HEK293 (cell line): ENCODE results near the gene STARD10.

ENCODE experiments used
- CTCF ChIA-PET: fragments of 350-600 bp; formaldehyde crosslinking; extraction: SDS; loops from one replicate; lab custom pipeline; 2021; ENCODE audit warnings: antibody characterized with exemption; lab: Yijun Ruan, JAX
- POLR2A ChIA-PET: fragments of 300-600 bp; formaldehyde crosslinking; extraction: SDS; loops from one replicate; lab custom pipeline; 2020; ENCODE audit warnings: antibody characterized with exemption, inconsistent platforms; lab: Yijun Ruan, JAX
- H3K27ac ChIP-seq: fragments of 200-500 bp; sonication (Bioruptor generic); 2 replicates; pipeline ENCODE4 v1.5.1; 2014; ENCODE audit warnings: low read depth, low read length, control low read depth, inconsistent platforms; ENCODE audit errors: extremely low read depth
- H3K36me3 ChIP-seq, 2 experiments: fragments of 200-500 bp in 1 of 2; sonication (Bioruptor generic) in 1 of 2; 1 replicate in 1 of 2; 2 replicates in 1 of 2; pipeline ENCODE4 v1.5.1; 2014 to 2017; ENCODE audit warnings: inconsistent platforms in 2 of 2, low read length in 2 of 2; ENCODE audit not compliant: control insufficient read depth in 2 of 2, insufficient read depth in 1 of 2
- H3K4me1 ChIP-seq: fragments of 200-500 bp; sonication (Bioruptor generic); 2 replicates; pipeline ENCODE4 v1.5.1; 2014; ENCODE audit warnings: mild to moderate bottlenecking, low read length, inconsistent platforms; ENCODE audit not compliant: control insufficient read depth, insufficient read depth
- H3K4me3 ChIP-seq: 2 replicates; pipeline ENCODE4 v1.5.1; 2011; ENCODE audit warnings: low read depth, mild to moderate bottlenecking, control low read depth, low read length, moderate library complexity
- H3K9me3 ChIP-seq: fragments of 200-500 bp; sonication (Bioruptor generic); 2 replicates; pipeline ENCODE4 v1.5.1; 2014; ENCODE audit warnings: low read depth, low read length, inconsistent platforms; ENCODE audit not compliant: control insufficient read depth, insufficient read depth
- ELK4 ChIP-seq: IDR thresholded peaks from 2 replicates; pipeline ENCODE4 v1.6.1; 2011; ENCODE audit warnings: mild to moderate bottlenecking, low read depth, low read length, borderline replicate concordance
- MEIS1 ChIP-seq: sonication (generic); formaldehyde crosslinking; IDR thresholded peaks from 2 replicates; pipeline ENCODE4 v1.8.1; 2022; ENCODE audit warnings: missing genetic modification reagents, mild to moderate bottlenecking, borderline replicate concordance
- SCRT1 ChIP-seq: fragments of 450-650 bp; formaldehyde crosslinking; IDR thresholded peaks from 2 replicates; pipeline ENCODE4 v1.5.1; 2016; ENCODE audit warnings: missing biosample characterization, missing genetic modification characterization, borderline replicate concordance
- SCRT2 ChIP-seq: fragments of 450-650 bp; formaldehyde crosslinking; IDR thresholded peaks from 2 replicates; pipeline ENCODE4 v1.5.1; 2016; ENCODE audit warnings: missing biosample characterization, missing genetic modification characterization
- ZBTB17 ChIP-seq: fragments of 450-650 bp; formaldehyde crosslinking; IDR thresholded peaks from 2 replicates; pipeline ENCODE4 v1.5.1; 2016; ENCODE audit warnings: missing biosample characterization, missing genetic modification characterization
- ZBTB21 ChIP-seq: fragments of 450-650 bp; formaldehyde crosslinking; IDR thresholded peaks from 2 replicates; pipeline ENCODE4 v1.5.1; 2017; ENCODE audit warnings: missing biosample characterization, missing genetic modification characterization
- ZBTB44 ChIP-seq: fragments of 450-650 bp; IDR thresholded peaks from 2 replicates; pipeline ENCODE4 v1.5.1; 2018; ENCODE audit warnings: missing biosample characterization, mild to moderate bottlenecking, missing genetic modification characterization
- ZNF18 ChIP-seq: fragments of 450-650 bp; formaldehyde crosslinking; IDR thresholded peaks from 2 replicates; pipeline ENCODE4 v1.5.1; 2016; ENCODE audit warnings: missing biosample characterization, missing genetic modification characterization
- ZNF2 ChIP-seq: fragments of 450-650 bp; formaldehyde crosslinking; IDR thresholded peaks from 2 replicates; pipeline ENCODE4 v1.5.1; 2016; ENCODE audit warnings: missing biosample characterization, missing genetic modification characterization
- ZNF221 ChIP-seq: fragments of 450-650 bp; formaldehyde crosslinking; IDR thresholded peaks from 2 replicates; pipeline ENCODE4 v1.5.1; 2017; ENCODE audit warnings: missing biosample characterization, missing genetic modification characterization, borderline replicate concordance
- ZNF366 ChIP-seq: fragments of 450-650 bp; formaldehyde crosslinking; conservative IDR thresholded peaks from 2 replicates; pipeline ENCODE4 v1.5.1; 2016; ENCODE audit warnings: missing biosample characterization, missing genetic modification characterization
- ZNF416 ChIP-seq: fragments of 450-650 bp; formaldehyde crosslinking; IDR thresholded peaks from 2 replicates; pipeline ENCODE4 v1.5.1; 2016; ENCODE audit warnings: missing biosample characterization, missing genetic modification characterization
- ZNF501 ChIP-seq: fragments of 450-650 bp; formaldehyde crosslinking; IDR thresholded peaks from 2 replicates; pipeline ENCODE4 v1.5.1; 2016; ENCODE audit warnings: missing biosample characterization, missing genetic modification characterization
- ZNF596 ChIP-seq: fragments of 450-650 bp; IDR thresholded peaks from 2 replicates; pipeline ENCODE4 v1.5.0; 2018; ENCODE audit warnings: missing biosample characterization, mild to moderate bottlenecking, missing genetic modification characterization, moderate library complexity
- ZNF624 ChIP-seq: fragments of 450-650 bp; formaldehyde crosslinking; IDR thresholded peaks from 2 replicates; pipeline ENCODE4 v1.5.1; 2017; ENCODE audit warnings: missing biosample characterization, missing genetic modification characterization
- ZNF707 ChIP-seq: fragments of 450-650 bp; formaldehyde crosslinking; IDR thresholded peaks from 2 replicates; pipeline ENCODE4 v1.5.1; 2016; ENCODE audit warnings: missing biosample characterization, missing genetic modification characterization
- ZNF791 ChIP-seq: fragments of 450-650 bp; formaldehyde crosslinking; IDR thresholded peaks from 2 replicates; pipeline ENCODE4 v1.5.1; 2016; ENCODE audit warnings: missing biosample characterization, missing genetic modification characterization
- ZSCAN5A ChIP-seq: fragments of 450-650 bp; formaldehyde crosslinking; IDR thresholded peaks from 2 replicates; pipeline ENCODE4 v1.5.1; 2016; ENCODE audit warnings: missing biosample characterization, missing genetic modification characterization

The STARD10 gene

GRCh38 chr11:72710278-72710677, 83.6 kb downstream of the STARD10 start:
- ChIA-PET POLR2A (no interaction called here), CTCF (no interaction called here)
- no peak overlapping the region for H3K4me3 ChIP-seq
- no peaks in the 10 kb centered on the region for H3K9me3 ChIP-seq
- H3K4me1 ChIP-seq = no peaks in the 10 kb centered on the region
- TF ChIP-seq SCRT1 (tag by site-specific recombination) = no peak
- no peak for TF ChIP-seq ZBTB17
- TF ChIP-seq ELK4 = no peak
- TF ChIP-seq ZNF416 (tag by site-specific recombination) = no peak
- TF ChIP-seq ZNF501 (tag by site-specific recombination) = no peak
- TF ChIP-seq ZBTB44 (tag by site-specific recombination) = no peak
- TF ChIP-seq ZNF791 (tag by site-specific recombination) = no peak
- no peak for TF ChIP-seq ZNF221
- no peak for TF ChIP-seq ZNF2 (tag by site-specific recombination)
- no peak for TF ChIP-seq ZBTB21 (tag by site-specific recombination)
- no peak for TF ChIP-seq MEIS1
- no peak for TF ChIP-seq ZSCAN5A (tag by site-specific recombination)
- TF ChIP-seq ZNF707 = no peak
- H3K36me3 ChIP-seq = peaks cover 0 to 83% of the 10 kb centered on the region in 2 experiments; a peak in 1 of 3 replicates
- H3K27ac ChIP-seq = no peak overlapping the region

- Histone ChIP-seq H3K4me1 (no peaks in the 10 kb centered on the region), H3K9me3 (no peaks in the 10 kb centered on the region), H3K36me3 (peaks cover 0 to 84% of the 10 kb centered on the region in 2 experiments; a peak in 1 of 3 replicates), H3K27ac (no peak overlapping the region), H3K4me3 (no peak overlapping the region)
- TF ChIP-seq ZNF18 (tag by site-specific recombination) = no peak
- no peak for TF ChIP-seq ZNF624 (tag by site-specific recombination)
- peak; percentile 52 for TF ChIP-seq SCRT2 (tag by site-specific recombination)
- no peak for TF ChIP-seq ZNF596 (tag by site-specific recombination)
- TF ChIP-seq ZNF366 (tag by site-specific recombination) = no peak
- TF ChIP-seq SCRT1 (tag by site-specific recombination) = 0 out of 2 replicates have a peak, but pooled peaks have one; percentile 16
- POLR2A ChIA-PET = no interaction called here
- CTCF ChIA-PET = interaction anchor here (1.2 kb wide), 1 partner anchor 16 kb away, joined by 8 read pairs; no protein-coding TSS in a partner anchor
Measured at GRCh38 chr11:72709478-72710238, 84.2 kb downstream of the STARD10 start.
